Epithelial cell of esophagus (primary cell): ENCODE results near the gene SNRPD2.

Experiments
- DNase-seq: peaks from one replicate; pipeline ENCODE4 v3.0.0; 2010; ENCODE audit warnings: low read depth
- H3K4me3 ChIP-seq: 2 replicates; pipeline ENCODE4 v1.5.1; 2011; ENCODE audit warnings: mild to moderate bottlenecking, low read length, control low read depth
- TF ChIP-seq, protein P1 (sequence below): IDR thresholded peaks from 2 replicates; pipeline ENCODE4 v1.5.1; 2011; ENCODE audit warnings: low read depth, mild to moderate bottlenecking, low read length, control low read depth, inconsistent platforms; ENCODE audit not compliant: insufficient read depth; ENCODE audit errors: missing control alignments

The SNRPD2 gene

DNA sequence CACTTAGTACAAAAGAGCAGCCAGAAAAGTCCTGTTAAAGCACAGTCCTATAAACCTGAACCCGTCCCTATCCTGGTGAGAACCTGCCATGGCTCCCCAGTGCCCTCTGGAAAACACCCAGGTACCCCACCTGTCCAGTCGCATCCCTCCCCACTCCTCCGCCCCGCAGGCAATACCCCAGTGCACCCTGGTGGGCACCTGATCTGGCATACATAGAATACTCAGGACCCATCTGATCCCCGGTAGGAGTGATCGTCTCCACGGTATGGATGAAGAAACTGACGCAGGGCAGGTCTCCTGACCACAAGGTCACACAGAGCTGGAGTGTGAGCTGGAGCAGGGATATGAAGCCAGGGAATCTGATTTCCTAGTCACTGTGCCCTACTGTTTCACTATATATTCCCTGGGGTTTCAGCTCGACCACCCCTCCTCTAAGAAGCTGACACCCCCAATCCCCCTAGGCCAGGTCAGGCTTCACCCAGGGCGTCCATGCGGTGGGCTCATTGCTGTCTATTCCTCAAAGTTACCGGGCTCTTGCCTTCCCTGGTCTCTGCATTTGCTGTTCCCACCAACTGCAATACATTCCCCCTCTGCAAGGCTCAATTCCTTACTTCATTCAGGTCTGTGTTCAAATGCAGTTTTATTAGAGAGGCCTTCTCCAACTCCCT is 26.4 kb upstream of the SNRPD2 start:
- TF ChIP-seq, protein P1, sequence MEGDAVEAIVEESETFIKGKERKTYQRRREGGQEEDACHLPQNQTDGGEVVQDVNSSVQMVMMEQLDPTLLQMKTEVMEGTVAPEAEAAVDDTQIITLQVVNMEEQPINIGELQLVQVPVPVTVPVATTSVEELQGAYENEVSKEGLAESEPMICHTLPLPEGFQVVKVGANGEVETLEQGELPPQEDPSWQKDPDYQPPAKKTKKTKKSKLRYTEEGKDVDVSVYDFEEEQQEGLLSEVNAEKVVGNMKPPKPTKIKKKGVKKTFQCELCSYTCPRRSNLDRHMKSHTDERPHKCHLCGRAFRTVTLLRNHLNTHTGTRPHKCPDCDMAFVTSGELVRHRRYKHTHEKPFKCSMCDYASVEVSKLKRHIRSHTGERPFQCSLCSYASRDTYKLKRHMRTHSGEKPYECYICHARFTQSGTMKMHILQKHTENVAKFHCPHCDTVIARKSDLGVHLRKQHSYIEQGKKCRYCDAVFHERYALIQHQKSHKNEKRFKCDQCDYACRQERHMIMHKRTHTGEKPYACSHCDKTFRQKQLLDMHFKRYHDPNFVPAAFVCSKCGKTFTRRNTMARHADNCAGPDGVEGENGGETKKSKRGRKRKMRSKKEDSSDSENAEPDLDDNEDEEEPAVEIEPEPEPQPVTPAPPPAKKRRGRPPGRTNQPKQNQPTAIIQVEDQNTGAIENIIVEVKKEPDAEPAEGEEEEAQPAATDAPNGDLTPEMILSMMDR = no peak
- DNase-seq = no peak
- H3K4me3 ChIP-seq = peak overlapping the region; percentile 94

DNA sequence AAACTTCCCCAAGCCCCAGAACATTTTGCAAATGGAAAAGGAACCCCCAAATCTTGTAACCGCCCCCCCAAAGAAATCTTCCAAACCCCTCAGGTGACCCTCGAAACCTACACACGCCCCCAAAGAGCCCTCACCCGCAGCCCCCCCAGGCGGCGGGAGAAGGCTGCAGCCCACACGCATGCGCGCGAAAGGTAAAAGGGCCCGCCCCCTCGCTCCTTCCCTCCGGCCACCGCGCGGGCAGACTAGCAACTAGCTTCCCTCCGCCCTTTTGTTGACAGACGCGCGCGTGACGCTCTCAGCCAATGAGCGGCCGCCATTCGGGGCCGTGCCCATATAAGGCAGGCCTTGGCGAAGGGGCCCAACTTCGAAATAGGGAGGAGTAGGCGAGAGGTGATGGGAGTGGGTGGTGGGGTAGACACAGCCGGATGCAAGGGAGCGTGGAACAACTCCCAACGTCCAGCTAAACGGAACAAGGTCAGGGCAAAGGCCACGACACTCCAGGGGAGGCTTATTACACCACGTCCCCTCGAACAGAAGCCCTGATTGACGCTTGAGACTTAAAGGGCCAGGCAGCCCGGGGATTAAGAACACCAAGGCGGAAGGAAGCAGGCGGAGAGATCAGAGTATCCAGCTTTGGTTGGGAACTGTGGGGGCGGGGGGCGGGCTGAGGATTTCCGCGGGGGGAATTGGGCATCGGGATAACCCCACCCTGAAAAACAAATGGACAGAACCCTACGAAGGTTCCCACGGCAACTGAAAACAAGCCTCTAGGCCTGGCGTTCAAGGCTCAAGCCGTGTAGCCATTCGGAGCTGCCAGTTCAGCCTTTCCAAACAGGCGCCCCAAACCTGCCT is 25.6 kb upstream of the SNRPD2 start:
- peak overlapping the region; percentile 94 for H3K4me3 ChIP-seq
- DNase-seq = peak; percentile 97
- TF ChIP-seq, protein P1 = peak; percentile 21

DNA sequence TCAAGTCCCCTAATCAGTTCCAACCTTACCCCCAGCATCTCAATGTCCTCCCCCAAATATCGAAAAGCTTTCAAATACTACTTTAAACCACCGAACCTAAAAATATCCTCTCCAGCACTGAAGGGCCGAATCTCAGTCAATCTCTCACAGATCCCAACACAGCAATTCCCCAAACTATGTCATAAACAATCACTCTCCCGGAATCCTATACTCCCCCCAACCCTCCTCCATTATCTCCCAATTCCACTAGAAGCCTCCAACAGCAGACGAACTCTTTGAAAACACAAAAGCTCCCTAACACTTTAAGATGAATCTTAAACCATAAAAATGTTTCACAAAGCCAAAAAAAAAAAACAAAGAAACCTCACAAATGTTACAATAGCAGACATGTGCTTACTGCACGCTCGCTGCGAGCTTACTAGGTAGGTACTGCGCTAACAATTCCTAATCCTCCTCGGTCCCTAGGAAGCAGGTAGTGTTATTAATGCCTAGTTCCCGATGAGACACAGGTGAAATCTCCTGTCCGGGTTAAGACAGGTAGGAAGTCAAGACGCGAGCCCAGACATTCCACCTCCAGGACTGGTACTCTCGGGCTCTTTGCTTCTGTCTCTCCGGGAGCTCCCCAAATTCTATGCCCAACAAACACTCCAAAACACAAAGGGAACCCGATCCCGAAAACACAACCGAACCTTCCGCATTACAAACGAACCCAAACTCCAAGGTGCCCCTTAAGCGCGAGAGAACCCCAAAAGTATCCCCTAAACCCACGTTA is 24.8 kb upstream of the SNRPD2 start:
- TF ChIP-seq, protein P1 = no peak
- peak overlapping the region; percentile 94 for H3K4me3 ChIP-seq
- peak; percentile 51 for DNase-seq

DNA sequence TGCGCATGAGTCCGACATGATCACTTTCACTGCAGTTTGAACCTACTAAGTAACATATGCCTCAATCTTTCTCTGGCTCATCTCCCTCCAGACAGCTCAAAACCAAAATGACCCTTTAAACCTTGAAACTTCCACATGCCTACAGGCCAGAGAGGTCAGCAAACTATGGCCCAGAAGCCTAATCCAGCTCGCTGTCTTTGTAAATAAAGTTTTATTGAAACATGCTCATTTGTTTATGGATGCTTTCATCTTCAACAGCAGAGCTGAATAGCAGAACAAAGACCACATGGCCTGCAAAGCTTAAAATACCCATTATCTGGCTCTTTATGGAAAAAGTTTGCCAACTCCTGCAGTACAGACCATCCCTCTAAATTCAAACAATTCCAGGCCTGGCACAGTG is 23.4 kb upstream of the SNRPD2 start:
- TF ChIP-seq, protein P1 = no peak
- no peak overlapping the region for H3K4me3 ChIP-seq
- no peak for DNase-seq

DNA sequence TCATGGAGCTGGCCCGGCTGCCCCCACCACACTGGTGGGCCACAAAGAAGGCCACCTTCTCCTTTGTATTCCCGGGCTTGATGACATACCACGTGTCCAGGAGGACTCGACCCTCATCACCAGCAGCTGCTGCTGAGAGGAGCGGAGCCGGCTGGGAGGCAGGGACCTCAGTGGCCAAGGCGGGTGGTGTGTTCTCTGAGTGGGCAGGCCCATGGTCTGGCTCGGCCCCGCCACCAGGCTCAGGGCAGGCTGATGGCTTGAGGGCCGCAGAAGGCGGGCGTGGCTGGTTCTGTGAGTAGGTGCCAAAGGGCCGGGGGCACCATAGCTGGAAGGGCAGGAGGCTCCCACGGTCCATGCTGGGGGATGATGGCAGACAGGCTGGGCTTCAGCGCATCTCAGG is 21.4 kb upstream of the SNRPD2 start:
- DNase-seq = no peak
- H3K4me3 ChIP-seq = no peak overlapping the region
- TF ChIP-seq, protein P1 = no peak

DNA sequence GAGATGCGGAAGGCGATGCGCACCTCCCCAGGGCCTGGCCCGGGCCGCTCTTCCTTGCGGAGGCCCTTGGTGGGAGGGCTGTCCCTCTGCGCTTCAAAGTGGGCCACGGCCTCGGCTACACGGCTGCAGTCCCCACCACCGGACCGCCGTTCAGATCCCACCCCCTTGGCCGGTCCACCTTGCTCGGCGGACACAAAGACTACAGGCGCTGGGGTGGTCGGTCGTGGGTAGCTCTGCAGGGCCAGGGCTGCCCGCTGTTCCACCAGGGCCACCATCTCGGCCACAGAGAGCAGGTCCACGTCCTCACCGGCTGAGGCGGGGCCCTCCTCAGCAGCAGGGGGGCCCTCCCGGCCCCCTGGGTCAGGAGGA is 20.9 kb upstream of the SNRPD2 start:
- DNase-seq = no peak
- TF ChIP-seq, protein P1 = no peak
- no peak overlapping the region for H3K4me3 ChIP-seq
